Right lung (tissue), 10 donors: Measurements from ENCODE around the gene SPCS2. TPM values are rescaled to one million over a fixed set of nuclear protein-coding genes. Genes with fewer than 3 reads are reported as not detected.

Experiments used
- DNase-seq, 2 donors: peaks; one replicate each; pipeline ENCODE4 v3.0.0-alpha.2; 2013
- long read RNA-seq, 8 donors: transcript quantifications; one replicate each; lab custom pipeline, GENCODE V29; 2026
- polyA plus RNA-seq, 5 donors: library from polyadenylated mRNA; unstranded; fragments of 120-200 nt; gene quantifications; one replicate each; pipeline versions ENCODE4 v1.2.1 to v1.2.3, GENCODE V29; 2013; ENCODE audit warnings: inconsistent platforms in 1 of 5, low replicate concordance in 1 of 5; ENCODE audit not compliant: insufficient read length in 5 of 5, insufficient read depth in 1 of 5

SPCS2 gene
- 100 to 1,000 TPM; 163 to 210 (median 199) TPM for polyA plus RNA-seq
- long read RNA-seq, donor 1, transcript SPCS2-205 (2 exons, 265 nt), result minor isoform, 7 of 179 reads
- long read RNA-seq, donor 1, transcript SPCS2-201 (5 exons, 2,708 nt), result major isoform, 129 of 179 reads
- long read RNA-seq, donor 1, partial matches to known transcripts, result 35 of 179 reads
- long read RNA-seq, donor 1, other reads (novel, unspliced or antisense), result 7 of 179 reads
- long read RNA-seq, donor 2, transcript SPCS2-201 (5 exons, 2,708 nt), result major isoform, 116 of 155 reads
- long read RNA-seq, donor 2, partial matches to known transcripts, result 37 of 155 reads
- long read RNA-seq, donor 2, other reads (novel, unspliced or antisense), result 0 of 155 reads
- long read RNA-seq, donor 3, transcript SPCS2-201 (5 exons, 2,708 nt), result major isoform, 118 of 147 reads
- long read RNA-seq, donor 3, transcript SPCS2-205 (2 exons, 265 nt), result minor isoform, 7 of 147 reads
- long read RNA-seq, donor 3, partial matches to known transcripts, result 22 of 147 reads
- long read RNA-seq, donor 3, other reads (novel, unspliced or antisense), result 0 of 147 reads
- long read RNA-seq, donor 4, transcript SPCS2-201 (5 exons, 2,708 nt), result major isoform, 67 of 95 reads
- long read RNA-seq, donor 4, transcript SPCS2-205 (2 exons, 265 nt), result minor isoform, 6 of 95 reads
- long read RNA-seq, donor 4, partial matches to known transcripts, result 21 of 95 reads
- long read RNA-seq, donor 4, other reads (novel, unspliced or antisense), result 0 of 95 reads
- long read RNA-seq, donor 5, transcript SPCS2-205 (2 exons, 265 nt), result minor isoform, 7 of 239 reads
- long read RNA-seq, donor 5, transcript SPCS2-201 (5 exons, 2,708 nt), result major isoform, 182 of 239 reads
- long read RNA-seq, donor 5, partial matches to known transcripts, result 41 of 239 reads
- long read RNA-seq, donor 5, other reads (novel, unspliced or antisense), result 6 of 239 reads
- long read RNA-seq, donor 6, transcript SPCS2-201 (5 exons, 2,708 nt), result major isoform, 198 of 227 reads
- long read RNA-seq, donor 6, partial matches to known transcripts, result 21 of 227 reads
- long read RNA-seq, donor 6, other reads (novel, unspliced or antisense), result 5 of 227 reads
- long read RNA-seq, donor 7, transcript SPCS2-201 (5 exons, 2,708 nt), result major isoform, 236 of 270 reads
- long read RNA-seq, donor 7, partial matches to known transcripts, result 25 of 270 reads
- long read RNA-seq, donor 7, other reads (novel, unspliced or antisense), result 0 of 270 reads
- long read RNA-seq, donor 8, transcript SPCS2-201 (5 exons, 2,708 nt), result major isoform, 48 of 49 reads
- long read RNA-seq, donor 8, partial matches to known transcripts, result 0 of 49 reads
- long read RNA-seq, donor 8, other reads (novel, unspliced or antisense), result 0 of 49 reads

- DNase-seq, result peak; percentile 94 to 96
Measured at GRCh38 chr11:74948898-74949752, at the start of gene SPCS2, which contains the start of gene XRRA1. TSS of gene SPCS2 (plus strand) at chr11:74949266. CDS start at chr11:74949286, 20 bp downstream. TSS of gene XRRA1 (minus strand) at chr11:74949091. CDS start at chr11:74940878, 8,213 bp downstream.

DNA sequence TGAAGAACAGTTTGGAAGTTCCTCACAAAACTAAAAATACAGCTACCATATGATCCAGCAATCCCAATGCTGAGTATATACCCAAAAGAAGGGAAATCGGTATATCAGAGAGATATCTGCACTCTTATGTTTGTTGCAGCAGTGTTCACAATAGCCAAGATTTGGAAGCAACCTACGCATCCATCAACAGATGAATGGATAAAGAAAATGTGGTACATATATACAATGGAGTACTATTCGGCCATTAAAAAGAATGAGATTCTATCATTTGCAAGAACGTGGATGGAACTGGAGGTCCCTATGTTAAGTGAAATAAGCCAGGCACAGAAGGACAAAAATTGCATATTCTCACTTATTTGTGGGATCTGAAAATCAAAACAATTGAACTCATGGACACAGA is 46.7 kb upstream of the SPCS2 start:
- DNase-seq, result no peak

DNA sequence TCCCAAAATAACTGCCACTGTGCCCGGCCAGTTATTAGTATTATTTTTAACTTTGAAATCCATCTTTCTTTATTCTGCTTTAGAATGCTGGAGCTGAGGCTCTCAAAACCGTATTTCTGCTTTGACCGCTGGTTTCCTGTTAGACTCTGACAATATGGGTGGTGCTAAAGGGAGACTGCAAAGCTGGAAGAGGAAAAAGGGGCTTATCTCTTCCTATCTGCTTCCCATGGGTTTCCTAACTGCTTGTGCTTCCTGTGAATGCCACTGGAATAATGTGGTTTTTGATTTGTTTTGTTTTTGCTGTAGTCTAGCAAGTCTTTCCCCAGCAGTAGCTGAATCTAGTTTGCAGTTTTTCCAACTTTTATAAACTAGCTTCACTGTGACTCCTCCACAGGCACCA is 43.7 kb upstream of the SPCS2 start:
- no peak for DNase-seq

DNA sequence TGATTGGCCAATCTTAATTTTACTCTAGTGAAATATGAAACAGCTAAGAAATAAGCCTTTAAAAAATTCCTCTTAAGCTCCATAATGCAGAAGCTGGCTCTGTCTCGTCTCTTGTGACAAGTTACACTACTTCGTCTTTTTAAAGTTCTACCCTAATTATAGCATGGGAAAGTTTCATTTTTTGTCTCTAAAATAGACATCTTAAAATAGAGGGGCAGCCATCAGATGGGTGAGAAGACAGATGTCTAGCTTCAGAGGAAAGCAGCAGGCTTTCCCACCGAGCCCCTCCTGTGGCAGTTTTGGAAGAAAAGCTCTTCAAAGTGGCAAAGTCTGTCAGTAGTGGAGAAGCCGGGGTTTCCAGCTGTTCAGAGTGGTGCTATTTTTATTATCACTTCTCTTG is 39.7 kb upstream of the SPCS2 start:
- no peak for DNase-seq

DNA sequence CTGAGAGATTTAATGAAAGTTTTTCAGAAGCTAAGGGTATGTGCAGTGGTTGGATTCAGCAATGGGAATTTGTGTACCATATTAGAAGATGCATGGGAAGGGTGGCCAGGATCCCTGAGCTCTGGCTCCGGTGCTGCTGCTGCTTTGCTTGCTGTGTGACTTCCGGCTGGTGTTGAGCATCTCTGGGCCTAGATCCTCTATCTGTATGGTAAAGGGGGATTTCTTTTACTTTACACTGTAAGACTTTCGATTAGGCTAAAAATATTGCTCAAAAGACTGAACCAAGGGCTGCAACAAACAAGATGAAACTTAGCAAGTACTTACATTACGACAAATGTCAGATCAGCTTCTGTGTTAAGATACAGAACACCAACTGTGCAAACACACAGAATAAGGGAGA is 39.3 kb upstream of the SPCS2 start:
- DNase-seq, result no peak

DNA sequence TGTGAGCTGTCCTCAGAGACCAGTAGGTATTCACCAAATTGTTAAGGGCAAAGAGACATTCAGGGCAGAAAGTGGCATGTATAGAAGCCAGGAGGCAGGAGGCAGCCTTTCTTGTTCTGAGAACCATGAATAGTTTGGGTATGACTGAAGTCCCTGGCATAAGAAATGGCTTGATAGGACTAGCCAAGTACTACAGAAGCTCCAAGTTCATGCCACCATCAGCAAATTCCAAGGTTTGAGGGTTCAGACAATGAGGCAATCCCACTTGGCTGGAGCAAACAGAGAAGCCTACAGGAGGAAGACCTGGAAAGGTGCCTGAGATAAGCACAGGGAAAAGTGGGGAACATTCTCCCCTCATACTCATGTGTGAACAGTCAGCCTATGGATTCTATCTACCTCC is 25.9 kb upstream of the SPCS2 start:
- no peak for DNase-seq

- DNase-seq, result no peak
Measured at GRCh38 chr11:74925281-74925680, 23.8 kb upstream of the SPCS2 start.

GRCh38 chr11:74926304-74927030 is 22.6 kb upstream of the SPCS2 start:
- no peak for DNase-seq

- no peak for DNase-seq
Measured at GRCh38 chr11:74927496-74927895, 21.6 kb upstream of the SPCS2 start.

DNA sequence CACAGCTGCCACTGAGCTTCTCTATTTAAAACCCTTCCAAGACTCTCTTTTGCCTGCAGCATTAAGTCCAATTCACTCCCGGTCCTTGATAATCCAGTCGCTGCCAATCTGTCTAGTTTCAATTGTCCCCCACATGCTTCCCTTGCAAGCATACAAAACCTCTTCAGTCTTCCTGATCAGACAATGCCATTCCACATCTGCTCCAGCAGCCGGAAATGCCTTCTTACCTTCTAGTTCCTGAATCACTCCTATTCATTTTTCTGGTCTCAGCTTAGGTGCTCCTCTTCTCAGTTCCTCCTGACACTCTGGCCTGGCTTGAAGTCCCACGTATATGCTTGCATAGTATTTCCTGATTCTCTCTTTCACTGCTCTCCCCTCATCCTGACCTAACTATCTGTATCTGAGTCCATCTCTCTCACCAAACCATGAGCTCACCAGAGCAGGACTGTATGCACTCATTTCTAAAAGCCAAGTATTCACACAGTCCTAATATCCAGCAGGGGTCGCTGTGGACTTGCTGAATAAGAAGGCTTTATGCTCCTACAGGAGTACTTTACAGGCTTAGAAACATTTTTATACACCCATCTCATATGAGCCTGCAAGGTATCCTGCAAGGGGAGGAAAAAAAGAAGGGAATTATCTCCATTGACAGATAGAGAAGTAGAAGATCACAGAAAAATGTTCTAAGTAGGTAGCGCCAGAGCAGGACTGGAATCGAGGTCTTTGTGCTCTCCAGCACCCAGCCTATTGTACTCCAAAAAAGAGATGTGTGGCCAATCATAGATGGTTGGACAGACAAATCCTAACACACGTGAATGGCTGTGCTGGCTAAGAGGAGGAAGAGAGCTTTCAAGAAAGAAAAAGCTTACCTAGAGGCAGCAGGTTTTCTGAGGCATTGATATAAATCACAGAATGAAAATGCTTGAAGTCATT is 19.4 kb upstream of the SPCS2 start:
- DNase-seq, result peak; percentile 57 to 74

GRCh38 chr11:74932169-74932568 is 16.9 kb upstream of the SPCS2 start:
- DNase-seq, result no peak

DNA sequence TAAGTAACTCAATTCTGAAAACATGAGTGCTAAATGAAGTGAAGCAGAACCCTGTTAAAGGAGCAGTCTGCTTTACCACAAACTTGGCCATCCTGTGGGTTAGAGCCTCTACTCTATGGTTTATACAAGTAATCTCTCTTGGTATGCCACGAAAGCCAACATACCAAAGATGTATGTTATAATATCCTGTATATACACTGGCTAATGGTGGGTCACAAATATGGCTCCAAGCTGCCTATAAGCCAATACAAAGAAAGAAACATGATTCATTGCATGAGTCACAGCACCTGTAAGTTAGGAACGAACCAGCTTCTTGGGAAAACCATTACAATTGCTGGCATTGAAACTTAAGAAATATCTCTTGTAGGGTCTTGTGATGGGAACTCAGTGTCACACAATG is 16.3 kb upstream of the SPCS2 start:
- no peak for DNase-seq

GRCh38 chr11:74933765-74934164 is 15.3 kb upstream of the SPCS2 start:
- DNase-seq, result no peak

GRCh38 chr11:74935285-74935684 is 13.8 kb upstream of the SPCS2 start:
- DNase-seq, result no peak

DNA sequence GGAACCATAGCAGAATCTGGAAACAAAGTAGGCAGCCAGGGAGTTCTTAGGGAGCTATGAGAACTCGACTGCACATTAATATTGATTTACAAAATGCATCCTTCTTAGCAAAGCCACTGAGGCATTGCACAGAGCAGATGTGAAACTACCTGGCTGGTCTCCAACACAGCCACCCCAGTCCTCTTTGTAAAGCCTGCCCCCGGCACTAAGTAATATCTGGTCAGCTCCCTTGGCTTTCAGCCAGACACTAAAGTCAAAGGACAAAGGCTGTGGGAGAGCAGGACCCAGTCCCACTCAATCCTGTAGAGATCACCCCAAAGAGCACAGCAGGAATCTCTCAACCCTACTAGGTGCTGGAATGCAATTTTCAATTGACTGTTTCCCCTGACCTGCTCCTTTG is 13.0 kb upstream of the SPCS2 start:
- no peak for DNase-seq

DNA sequence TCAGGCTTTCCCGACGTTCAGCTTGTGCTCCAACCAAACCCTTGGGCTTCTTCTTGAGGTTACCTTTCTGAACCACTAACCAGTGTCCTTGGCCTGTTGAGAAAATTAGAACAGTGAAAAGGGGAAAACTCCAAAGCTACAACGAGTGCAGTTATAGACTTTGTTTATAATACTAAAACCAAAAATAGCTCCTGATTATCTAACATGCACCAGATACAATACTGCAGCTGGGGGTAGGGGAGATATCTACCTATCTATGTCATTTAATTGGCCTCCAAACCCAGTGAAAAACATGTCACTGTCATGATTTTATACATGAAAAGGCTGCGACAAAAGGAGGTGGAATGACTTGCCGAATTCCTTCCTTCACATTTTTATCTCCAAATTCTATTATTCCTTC is 12.1 kb upstream of the SPCS2 start:
- no peak for DNase-seq

DNA sequence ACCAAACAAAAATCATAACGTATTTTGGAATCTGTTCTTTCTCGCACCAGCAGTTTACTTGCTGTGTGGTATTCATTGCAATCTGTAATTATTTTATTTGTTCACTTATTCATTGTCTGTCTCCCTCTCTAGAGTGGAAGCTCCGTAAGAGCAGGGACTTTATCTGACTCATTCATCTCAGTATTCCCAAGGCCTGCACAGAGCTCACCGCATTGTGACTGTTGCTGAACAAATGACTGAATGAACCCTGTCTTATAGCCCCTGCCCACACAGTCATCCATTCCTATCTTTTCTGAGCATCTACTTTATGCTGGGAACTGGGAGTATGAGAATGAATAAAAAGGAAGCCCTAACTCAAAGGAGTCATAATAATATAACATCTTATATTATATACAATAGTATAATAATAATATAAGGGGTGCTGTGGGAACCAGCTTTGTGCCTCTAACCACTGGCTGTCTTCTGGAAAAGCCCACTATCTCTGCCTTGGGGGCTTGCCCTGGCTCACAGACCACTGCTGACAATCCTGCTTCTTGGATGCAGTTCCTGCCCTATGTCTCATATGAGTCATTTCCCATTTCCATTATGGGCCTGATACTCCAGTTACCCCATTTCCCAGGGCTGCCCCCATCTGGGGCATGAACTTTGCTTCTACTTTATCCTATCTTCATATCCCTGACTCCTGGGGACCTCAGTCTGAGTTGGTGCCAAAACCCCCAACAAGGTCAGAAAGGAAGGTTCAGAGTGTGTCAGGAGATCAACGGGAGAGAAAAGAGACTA is 11.2 kb upstream of the SPCS2 start:
- DNase-seq, result no peak

GRCh38 chr11:74941492-74941891 is 7.6 kb upstream of the SPCS2 start:
- DNase-seq, result no peak
